Peyer's patch (tissue), 4 donors: ENCODE measurements around the gene RNF150. TPM values are rescaled to one million over a fixed set of nuclear protein-coding genes. Genes with fewer than 3 reads are reported as not detected.

Source experiments
- DNase-seq, 3 donors: peaks; one replicate each; pipeline ENCODE4 v3.0.0-alpha.2; 2017 to 2019
- H3K27ac ChIP-seq, 4 donors: fragments of 200-600 bp; sonication (generic); one replicate each; pipeline ENCODE4 v1.5.1; 2016 to 2019
- H3K27me3 ChIP-seq, 2 donors: fragments of 200-600 bp; sonication (generic); one replicate each; pipeline ENCODE4 v1.5.1; 2019
- H3K36me3 ChIP-seq, 3 donors: fragments of 200-600 bp; sonication (generic); one replicate each; pipeline ENCODE4 v1.5.1; 2016 to 2019
- H3K4me1 ChIP-seq, 4 donors: fragments of 200-600 bp; sonication (generic); one replicate each; pipeline ENCODE4 v1.5.1; 2016 to 2019
- H3K4me3 ChIP-seq, 4 donors: fragments of 200-600 bp; sonication (generic); 1 replicate in 3 of 4; 2 replicates in 1 of 4; pipeline ENCODE4 v1.5.1; 2016 to 2019; ENCODE audit warnings: mild to moderate bottlenecking in 1 of 4
- H3K9me3 ChIP-seq, 4 donors: fragments of 200-600 bp; sonication (generic); one replicate each; pipeline ENCODE4 v1.5.1; 2016 to 2019; ENCODE audit warnings: mild to moderate bottlenecking in 1 of 4
- CTCF ChIP-seq, 6 experiments: fragments of 450-650 bp in 4 of 6; fragments of 200-600 bp in 2 of 6; sonication (generic) in 1 of 6; IDR thresholded peaks; one replicate each; pipeline ENCODE4 v1.5.1; 2017 to 2019; ENCODE audit warnings: antibody characterized with exemption in 6 of 6, mild to moderate bottlenecking in 3 of 6, moderate library complexity in 1 of 6
- POLR2A ChIP-seq, 2 donors: fragments of 450-650 bp; IDR thresholded peaks; one replicate each; pipeline ENCODE4 v1.5.1; 2017; ENCODE audit warnings: antibody characterized with exemption in 2 of 2, mild to moderate bottlenecking in 2 of 2, moderate library complexity in 2 of 2
- total RNA-seq, 4 donors: library from RNA; depleted of rRNA; stranded (reverse); fragments of >200 nt; gene quantifications; one replicate each; pipeline ENCODE4 v1.1.0, GENCODE V29; 2016

The RNF150 gene
- total RNA-seq, 4 donors from 2014 or later = 1.2 to 9.9 (median 2.5) TPM

- Histone ChIP-seq H3K36me3 (no peaks in the 10 kb centered on the region), H3K9me3 (no peaks in the 10 kb centered on the region), H3K4me1 (no peaks in the 10 kb centered on the region), H3K27ac (no peak overlapping the region), H3K4me3 (no peak overlapping the region), H3K27me3 (no peaks in the 10 kb centered on the region)
- no peak for TF ChIP-seq CTCF (IDR thresholded peaks at IDR 0.05)
- TF ChIP-seq POLR2A (IDR thresholded peaks at IDR 0.05) = no peak
- no peak for DNase-seq
Measured at GRCh38 chr4:140869446-140869845, 263.8 kb downstream of the RNF150 start.

- Histone ChIP-seq H3K4me3 (no peak overlapping the region), H3K9me3 (no peaks in the 10 kb centered on the region), H3K27ac (no peak overlapping the region), H3K4me1 (no peaks in the 10 kb centered on the region), H3K27me3 (no peaks in the 10 kb centered on the region), H3K36me3 (no peaks in the 10 kb centered on the region)
- no peak for DNase-seq
- TF ChIP-seq CTCF (IDR thresholded peaks at IDR 0.05) = no peak
- no peak for TF ChIP-seq POLR2A (IDR thresholded peaks at IDR 0.05)
Measured at GRCh38 chr4:140867356-140867755, 265.9 kb downstream of the RNF150 start.

- Histone ChIP-seq H3K4me1 (no peaks in the 10 kb centered on the region), H3K27ac (no peak overlapping the region), H3K36me3 (no peaks in the 10 kb centered on the region), H3K9me3 (no peaks in the 10 kb centered on the region), H3K4me3 (no peak overlapping the region), H3K27me3 (no peaks in the 10 kb centered on the region)
- no peak for DNase-seq
- TF ChIP-seq POLR2A (IDR thresholded peaks at IDR 0.05) (no peak), CTCF (IDR thresholded peaks at IDR 0.05) (no peak)
Measured at GRCh38 chr4:140866492-140867005, 266.7 kb downstream of the RNF150 start.

GRCh38 chr4:140865253-140866217 lies 267.7 kb downstream of the RNF150 start:
- TF ChIP-seq CTCF (IDR thresholded peaks at IDR 0.05) (no peak), POLR2A (IDR thresholded peaks at IDR 0.05) (no peak)
- H3K9me3 ChIP-seq = no peaks in the 10 kb centered on the region
- no peak overlapping the region for H3K27ac ChIP-seq

GRCh38 chr4:140863197-140863596 lies 270.1 kb downstream of the RNF150 start:
- TF ChIP-seq POLR2A (IDR thresholded peaks at IDR 0.05) (no peak), CTCF (IDR thresholded peaks at IDR 0.05) (no peak)
- Histone ChIP-seq H3K27me3 (no peaks in the 10 kb centered on the region), H3K36me3 (no peaks in the 10 kb centered on the region), H3K4me1 (no peaks in the 10 kb centered on the region), H3K27ac (no peak overlapping the region), H3K4me3 (no peak overlapping the region), H3K9me3 (no peaks in the 10 kb centered on the region)
- no peak for DNase-seq

More at GRCh38 chr4:140865253-140866217, 267.7 kb downstream of the RNF150 start:
- H3K4me3 ChIP-seq = no peak overlapping the region
- no peaks in the 10 kb centered on the region for H3K36me3 ChIP-seq
- no peaks in the 10 kb centered on the region for H3K27me3 ChIP-seq
- DNase-seq = no peak
- H3K4me1 ChIP-seq = no peaks in the 10 kb centered on the region
